HTERT RPE-1 (cell line): ENCODE measurements around the gene ARID5B.

ENCODE experiments used
- in situ Hi-C: fragments of 300-500 bp; cut with MboI; formaldehyde crosslinking; loops from 4 replicates; pipeline ENCODE4 v1.14.3; 2020; ENCODE audit warnings: low sequenced_read_pairs

The ARID5B gene

DNA sequence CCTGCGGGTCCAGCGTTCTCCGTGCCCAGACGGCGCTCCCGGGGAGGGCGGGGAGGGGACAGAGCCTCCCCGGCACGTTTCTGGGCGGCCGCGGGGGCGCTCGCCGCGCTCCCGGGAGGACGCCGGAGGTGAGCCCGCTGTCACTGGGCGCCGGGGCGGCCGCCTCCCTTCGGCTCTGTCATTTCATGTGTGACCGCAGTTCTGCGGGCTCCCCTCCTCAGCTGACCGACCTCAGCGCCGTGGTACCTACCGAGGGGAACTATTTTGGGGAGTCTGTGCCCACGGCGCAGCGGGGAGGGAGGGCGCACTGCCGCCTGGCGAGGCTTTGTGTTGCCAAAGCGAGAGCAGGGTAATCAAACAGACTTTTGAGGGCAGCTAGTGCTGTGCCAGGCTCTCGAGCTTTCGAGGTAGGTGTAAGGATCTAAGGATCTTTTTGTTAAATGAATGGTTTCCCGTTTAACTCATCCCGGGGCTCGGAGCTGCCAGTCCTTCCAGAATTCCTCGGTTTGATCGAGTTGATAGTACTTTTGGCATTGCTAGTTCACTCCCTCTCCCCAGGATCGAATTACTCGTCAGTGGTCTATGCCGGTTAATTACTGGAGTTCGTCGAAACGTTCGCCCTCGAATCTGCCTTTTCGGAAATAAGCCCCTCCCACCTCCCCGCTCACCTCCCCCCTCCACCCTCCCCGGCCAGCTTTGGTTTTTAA, 1.9 kb downstream of the ARID5B start:
- in situ Hi-C loops = no loop called here

DNA sequence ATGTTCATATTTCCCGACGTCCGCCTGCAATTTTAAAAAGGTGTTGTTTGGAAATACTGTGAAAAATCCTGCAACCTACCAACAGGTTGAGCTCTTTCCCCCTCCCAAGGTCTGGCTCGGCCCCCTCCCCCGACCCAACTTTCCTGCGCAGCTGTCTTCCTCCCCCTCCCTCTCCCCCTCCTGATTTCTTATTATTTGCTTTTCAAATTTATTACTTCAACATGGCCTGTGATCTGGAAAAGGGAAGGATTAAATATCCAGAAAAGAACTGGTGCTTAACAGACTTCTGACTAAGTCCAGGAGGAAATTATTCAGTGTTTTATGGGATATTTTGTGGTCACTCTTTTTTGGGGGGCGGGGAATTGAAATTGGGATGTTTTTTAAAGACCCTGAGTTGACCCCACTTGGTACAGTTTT, 2.4 kb downstream of the ARID5B start:
- in situ Hi-C loops = no loop called here

DNA sequence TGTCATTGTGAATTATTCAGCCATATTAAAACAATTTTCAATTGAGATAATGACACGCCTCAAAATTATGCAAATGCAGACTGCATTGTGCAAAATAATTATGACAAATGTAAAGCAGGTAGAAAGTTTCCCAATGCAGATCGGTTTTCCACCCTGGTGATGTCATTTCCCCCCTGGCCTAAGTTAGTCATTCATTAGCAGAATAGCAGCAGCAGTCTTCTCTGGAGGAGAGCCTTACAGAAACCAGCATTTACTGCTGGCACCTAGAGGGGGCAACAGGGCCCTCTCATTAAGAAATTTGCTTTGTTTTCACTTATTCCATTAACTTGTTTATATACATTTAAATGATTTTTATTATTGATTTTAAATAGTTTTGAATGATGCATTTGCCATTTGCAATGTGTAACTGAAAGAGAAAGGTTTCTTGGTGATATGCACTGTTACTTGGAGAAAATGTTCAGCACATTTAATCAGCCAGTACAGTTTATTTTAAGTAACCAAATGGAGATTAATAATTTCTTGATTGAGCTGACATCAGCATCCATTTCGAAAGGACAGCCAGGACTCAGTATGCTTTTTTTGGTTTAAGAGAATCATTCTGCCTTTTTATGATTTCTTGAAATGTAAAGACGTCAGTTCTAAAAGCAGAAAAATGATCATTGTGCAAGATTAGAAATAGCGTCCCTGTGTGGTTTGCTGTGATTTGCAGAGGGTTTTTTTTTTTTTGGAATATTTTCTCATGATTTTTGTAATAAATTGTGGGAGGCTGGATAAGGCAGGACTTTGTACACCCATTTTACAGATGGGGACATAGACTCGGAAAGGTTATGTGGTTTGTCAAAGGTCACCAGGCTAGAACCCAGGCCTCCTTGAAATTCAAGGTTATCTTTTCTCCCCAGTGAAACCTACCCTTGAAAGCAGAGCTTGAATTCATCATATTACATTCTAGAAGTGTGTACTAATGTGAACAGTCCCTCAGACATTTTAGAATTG, 3.5 kb downstream of the ARID5B start:
- in situ Hi-C loops = no loop called here

DNA sequence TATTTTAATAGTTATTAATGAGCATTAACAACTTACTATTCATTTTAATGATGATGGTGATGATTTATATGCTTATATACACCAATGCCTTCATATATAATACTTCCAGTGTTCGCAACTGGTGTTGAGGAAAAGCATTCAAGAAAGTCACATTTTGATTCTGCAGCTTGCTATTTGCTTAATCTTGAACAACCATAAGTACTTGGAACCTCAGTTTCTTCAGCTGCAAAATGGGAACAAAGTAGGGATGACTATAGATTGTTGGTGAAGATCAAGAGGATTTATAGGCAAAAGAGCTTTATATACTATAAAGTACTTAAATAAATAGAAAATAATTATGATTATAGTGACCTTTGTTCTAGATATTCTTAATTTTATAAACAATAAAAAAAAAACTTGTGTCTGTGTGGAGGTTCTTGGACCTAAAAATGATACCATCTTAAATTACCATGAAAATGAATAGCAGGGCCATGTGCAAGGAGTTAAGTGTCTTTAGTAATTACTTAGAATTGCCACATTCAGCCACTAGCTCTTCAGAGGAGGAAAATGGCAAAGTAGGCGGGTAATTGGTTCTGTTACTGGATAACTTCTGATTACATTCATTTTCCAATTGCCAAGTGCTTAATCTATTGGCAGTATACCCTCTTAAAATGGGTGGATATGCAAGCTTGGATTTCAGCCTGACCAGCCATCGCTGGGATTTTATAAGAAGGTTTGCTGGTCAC, 4.5 kb downstream of the ARID5B start:
- in situ Hi-C loops = no loop called here

DNA sequence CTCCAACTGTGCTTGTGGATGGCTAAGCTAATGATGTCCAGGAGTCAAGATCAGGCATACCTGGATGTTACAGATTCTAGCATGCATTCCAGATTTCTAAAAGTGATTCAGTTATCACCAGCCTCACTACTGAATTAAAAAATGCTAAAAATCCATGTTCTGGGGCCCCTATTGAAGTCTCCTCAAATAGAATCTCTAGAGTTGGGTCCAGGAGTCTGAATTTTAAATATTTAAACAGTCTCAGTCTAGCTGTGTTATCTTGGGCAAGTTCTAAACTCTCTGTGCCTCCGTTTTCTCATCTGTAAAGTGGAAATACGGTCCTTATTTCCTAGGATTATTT, 5.0 kb downstream of the ARID5B start:
- in situ Hi-C loops = no loop called here

DNA sequence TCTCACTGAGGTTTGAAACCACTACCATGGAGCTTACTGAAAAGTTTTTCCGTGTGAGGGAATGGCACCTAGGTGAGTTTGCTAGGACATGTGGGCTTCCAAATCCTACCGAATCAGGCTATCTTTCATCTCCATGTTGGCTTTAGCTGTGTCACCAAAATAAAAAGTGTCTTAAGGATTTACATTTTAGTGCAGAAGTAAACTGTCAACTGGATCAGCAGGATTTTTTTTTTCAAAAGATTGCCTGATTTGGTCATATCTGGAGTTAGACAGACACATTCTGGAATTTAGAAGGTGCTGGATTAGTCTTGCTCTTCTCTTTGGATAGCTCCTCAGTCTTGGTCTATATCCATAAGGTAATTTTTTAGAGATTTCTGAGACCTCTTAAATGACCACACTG, 5.5 kb downstream of the ARID5B start:
- in situ Hi-C loops = no loop called here

DNA sequence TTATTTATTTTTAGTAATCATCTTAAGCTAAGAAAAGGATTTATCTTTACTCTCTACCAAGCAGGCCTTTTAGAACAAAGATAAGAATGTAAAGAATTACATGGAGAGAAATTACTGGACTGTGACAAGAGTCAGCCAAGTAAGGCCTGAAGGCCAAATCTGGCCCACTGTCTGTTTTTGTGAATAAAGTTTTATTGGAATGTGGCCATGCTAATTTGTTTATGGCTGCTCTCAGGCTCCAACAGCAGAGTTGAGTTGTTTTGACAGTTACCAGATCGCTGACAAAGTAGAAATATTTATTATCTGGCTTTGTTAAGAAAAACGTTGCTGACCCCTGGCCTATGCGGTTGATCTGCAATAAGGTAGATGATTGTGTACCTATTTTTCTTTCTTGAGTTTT, 6.1 kb downstream of the ARID5B start:
- in situ Hi-C loops = no loop called here

DNA sequence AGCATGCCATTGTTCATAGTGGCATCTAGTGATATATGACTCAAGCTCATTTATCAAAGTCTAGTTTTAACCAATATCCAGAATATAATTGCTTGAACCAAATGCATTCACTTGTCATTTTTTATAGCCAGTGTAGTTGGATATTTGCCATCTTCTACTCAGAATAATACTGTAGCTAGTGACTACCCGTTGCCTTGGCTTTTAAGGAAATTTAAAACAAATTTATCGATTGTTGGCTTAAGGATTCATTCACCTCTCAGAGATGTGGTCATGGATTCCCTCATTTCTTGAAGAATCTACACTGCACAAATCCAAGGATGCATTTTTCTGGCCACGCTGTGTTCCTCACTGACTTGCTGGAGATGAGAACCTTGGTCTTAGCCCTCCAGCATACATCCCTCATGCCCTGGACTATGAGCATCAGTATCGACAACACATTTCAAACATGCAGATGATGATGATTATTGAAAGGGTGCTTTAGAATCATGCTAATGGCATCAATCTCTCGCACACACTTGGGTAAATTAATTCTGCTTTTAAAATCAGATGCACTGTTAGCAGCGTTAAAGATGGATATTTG, 8.8 kb downstream of the ARID5B start:
- in situ Hi-C loops = no loop called here

DNA sequence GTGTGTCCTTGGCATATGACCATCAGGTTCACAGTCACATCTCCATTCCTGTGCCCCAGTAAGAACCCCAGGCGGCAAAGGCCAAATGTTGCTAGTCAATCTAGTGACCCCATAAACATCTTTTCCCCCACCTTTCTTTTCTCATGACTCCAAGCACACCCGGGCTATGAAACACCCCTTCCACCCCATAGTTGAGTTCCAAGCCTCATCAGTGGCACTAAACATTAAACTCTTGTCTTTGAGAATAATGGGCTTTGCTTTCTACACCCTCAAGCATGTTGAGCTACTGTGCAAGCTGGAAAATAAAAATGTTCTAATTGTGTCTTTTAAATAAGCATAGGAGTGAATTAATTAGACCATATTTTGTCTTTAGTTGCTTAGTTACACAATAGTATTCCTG, 9.4 kb downstream of the ARID5B start:
- in situ Hi-C loops = no loop called here

DNA sequence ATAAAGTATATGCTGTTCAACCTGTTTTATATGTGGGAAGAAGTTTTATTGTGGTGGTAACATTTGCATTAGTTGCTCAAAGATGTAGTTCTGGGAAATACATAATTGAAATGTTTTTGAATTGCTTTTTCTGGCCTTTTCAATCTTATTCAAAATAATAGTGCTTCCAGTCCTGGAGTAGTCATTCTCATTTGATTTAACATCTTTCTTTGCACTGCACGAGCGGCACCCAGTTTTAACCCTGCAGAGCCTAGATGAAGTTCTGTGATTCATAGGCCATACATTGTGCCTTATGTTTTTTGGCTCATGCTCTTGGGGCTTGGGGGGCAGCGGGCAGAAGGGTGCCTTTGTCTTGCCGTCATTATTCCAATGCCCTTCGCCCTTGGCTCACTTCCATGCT, 9.9 kb downstream of the ARID5B start:
- in situ Hi-C loops = no loop called here

DNA sequence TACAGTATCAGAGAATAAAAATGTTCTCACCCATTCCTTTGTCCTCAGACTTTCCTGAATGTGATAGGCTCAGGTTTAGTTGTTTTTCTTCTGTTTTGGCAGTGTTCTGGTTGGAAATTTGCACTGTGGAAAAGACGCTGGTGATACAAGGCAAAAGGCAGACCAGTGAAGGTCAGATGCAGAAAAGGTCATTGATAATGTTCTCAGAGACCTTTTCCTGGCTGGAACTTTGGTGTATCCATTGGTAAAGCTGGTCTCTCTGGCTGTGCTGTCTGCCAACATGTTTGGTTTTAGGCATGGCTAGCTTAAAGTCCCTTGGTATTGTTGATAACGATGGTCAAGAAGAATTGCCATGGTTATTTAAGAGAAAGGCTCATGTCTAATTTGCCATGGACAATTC, 11.5 kb downstream of the ARID5B start:
- in situ Hi-C loops = no loop called here

DNA sequence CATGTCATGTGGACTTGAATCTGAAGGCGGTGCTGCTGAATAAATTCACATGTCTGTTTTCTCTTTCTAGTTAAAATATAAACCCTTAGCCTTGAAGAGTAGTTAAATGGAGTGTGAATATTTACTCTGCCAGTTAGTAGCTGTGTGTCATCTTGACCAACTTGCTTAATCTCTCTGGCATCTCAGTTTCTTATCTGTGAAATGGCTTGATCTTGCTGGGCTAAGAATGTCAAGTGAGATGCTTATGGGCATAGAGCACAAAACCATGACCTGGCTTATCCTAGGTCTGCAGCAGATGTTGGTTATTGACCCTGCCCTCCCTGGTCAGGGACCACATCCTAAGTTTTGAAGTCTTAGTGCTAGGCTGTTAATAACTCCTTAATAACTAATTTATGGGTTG, 16.6 kb downstream of the ARID5B start:
- in situ Hi-C loops = no loop called here

DNA sequence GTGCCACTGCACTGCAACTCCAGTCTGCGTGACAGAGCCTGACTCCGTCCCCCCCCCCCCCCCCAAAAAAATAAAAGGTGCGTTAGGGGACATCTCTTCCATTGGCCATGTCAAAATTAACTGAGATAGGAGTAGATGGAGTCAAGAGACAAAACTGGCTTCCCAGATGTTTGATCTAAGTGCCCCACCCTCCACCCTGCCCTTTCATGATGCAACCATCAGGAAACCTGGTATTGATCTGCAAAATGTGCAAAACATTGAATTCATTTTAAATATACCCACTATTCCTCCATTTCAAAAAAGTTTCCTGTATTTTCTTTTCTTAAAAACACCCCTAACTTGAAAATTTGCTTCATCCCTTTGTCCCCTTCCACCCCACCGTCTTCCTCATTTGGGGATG, 17.5 kb downstream of the ARID5B start:
- in situ Hi-C loops = no loop called here

DNA sequence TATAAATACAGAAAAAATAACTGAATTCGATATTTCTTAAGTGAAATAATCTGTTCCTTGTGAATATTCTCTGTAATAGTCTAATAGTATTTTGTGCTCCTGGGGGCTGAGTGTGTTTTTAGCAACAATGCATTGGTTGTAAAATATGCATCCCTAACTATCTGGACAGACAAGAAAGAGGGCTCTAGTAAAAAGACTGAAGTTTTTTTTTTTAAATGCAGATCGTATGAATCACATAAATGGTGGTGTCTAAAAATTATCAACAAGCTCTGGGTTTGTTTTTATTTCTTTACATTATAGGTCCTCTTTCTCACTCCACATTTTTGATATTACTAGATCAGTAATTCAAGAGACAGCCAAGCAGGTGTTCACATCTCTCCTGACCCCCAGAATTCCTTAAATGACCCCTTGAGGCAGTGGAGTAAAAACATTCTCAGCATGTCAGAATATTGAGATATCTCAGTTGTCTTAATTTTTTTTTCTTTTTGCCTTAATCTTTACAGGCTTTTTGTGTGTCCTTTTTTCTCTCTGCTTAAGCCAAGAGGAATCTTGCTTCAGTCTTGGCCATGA, 18.2 kb downstream of the ARID5B start:
- in situ Hi-C loops = no loop called here

DNA sequence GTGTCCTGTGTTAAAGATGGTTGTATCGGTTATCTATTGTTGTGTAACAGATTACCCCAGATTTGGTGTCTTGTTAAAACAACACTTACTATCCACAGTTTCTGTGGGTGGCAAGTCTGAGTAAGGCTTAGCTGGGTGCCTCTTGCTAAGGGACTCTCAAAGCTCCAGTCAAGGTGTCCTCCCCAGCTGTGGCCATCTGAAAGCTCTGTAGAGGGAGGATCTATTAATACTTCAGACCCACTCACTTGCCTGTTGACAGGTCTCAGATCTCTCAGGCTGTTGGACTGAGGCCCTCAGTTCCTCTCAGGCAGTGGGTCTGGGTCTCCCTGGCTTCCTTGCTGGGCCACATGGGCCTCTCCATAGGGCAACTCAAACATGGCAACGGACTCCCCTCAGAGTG, 19.6 kb downstream of the ARID5B start:
- in situ Hi-C loops = no loop called here

DNA sequence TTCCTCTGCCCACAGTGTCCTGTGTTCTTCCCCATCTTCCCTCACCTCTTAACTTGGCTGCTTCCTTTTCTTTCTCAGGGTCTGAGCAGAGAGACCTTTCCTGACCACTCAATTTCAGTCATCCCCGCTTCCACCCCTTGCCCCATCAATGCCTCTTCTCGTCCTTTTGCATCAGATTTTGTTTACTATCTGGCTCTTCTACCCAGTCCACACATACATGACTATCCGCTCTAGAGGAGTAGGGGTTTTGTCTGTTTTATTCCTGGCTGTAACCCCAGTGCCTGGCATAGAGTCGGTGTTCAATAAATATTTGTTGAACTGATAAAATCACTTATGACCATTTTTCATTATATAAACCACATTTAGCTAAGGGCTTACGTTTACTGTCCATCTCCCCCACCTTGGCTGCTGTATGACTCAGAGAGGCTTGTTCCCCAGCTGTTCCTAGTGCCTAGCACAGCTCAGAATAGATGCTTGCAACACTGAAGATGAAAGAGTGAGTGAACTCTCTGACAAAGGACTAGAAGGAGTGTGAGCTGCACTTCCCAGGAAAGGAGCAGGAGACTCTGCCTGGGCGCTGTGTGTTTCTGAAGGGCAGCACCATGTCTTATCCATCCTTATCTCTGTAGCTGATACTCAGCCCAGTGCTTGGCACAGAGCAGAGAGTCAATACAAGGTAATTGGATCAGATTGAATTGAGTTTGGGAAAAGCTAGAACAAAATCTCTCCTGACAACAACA, 21.9 kb downstream of the ARID5B start:
- in situ Hi-C loops = no loop called here

DNA sequence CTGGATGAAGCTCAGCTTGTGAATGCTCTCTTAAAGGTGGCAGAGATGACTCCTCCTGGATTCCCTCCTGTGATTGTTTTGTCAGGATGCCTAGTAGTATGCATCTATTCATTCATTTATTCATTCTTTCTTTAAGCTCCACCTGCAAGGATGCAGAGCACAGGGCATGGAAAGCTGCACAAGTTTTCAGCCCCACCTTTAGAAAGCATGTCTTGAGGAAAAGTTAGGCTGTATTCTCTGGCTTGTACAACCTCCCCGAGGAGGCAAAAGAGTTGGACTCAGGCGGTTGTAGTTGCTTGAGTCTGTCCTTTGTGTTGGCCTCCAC, 22.4 kb downstream of the ARID5B start:
- in situ Hi-C loops = no loop called here

DNA sequence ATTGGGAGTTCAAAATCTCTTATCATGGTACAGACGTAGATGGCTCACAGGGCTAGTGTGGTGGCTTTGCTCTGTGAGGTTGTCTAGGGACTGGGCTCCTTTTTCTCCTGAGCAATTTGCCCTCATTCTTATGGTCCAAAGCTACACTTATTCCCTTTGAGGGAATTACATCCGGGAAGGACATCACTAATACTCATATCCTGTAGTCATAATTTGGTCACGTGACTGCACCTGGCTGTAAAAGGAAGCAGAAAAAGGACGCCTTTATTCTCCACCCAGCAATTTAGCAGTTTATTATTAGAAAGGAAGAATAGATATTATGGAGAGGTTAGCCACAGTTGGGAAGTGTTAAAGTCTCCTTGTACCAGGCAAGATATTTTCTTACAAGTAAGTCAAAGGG, 28.1 kb downstream of the ARID5B start:
- in situ Hi-C loops = no loop called here

DNA sequence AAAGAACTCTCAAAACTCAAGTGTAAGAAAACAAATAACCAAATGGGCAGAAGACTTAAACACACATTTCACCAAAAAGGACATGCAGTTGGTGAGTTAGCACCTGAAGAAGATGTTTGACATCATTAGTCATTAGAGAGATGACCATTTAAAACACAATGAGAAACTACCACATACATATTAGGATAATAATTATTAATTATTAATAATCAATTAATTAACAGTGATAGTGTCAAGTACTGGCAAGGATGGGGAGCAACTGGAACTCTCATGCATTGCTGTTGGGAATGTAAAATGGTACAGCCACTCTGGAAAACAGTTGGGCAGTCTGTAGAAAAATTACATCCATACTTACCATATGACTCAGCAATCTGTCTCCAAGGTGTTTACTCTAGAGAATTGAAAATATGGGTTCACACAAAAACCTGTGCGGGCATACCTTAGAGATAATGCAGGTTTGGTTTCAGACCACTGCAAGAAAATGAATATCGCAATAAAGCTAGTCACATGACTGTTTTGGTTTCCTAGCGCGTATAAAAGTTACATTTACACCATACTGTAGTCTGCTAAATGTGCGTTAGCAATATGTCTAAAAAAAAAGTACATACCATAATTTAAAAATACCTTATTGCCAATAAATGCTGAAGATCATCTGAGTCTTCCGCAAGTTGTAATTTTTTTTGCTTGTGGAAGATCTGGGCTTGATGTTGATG, 30.3 kb downstream of the ARID5B start:
- in situ Hi-C loops = no loop called here
